ENCODE measurements around the gene DST. TPM values are rescaled to one million over a fixed set of nuclear protein-coding genes. Genes with fewer than 3 reads are reported as not detected.

DST gene
- total and polyA plus RNA-seq, 2 of the 8 experiments (the other 6 are each of a cell fraction or from before 2014, with no cell fraction given) = 49.4 to 116 TPM

DNA sequence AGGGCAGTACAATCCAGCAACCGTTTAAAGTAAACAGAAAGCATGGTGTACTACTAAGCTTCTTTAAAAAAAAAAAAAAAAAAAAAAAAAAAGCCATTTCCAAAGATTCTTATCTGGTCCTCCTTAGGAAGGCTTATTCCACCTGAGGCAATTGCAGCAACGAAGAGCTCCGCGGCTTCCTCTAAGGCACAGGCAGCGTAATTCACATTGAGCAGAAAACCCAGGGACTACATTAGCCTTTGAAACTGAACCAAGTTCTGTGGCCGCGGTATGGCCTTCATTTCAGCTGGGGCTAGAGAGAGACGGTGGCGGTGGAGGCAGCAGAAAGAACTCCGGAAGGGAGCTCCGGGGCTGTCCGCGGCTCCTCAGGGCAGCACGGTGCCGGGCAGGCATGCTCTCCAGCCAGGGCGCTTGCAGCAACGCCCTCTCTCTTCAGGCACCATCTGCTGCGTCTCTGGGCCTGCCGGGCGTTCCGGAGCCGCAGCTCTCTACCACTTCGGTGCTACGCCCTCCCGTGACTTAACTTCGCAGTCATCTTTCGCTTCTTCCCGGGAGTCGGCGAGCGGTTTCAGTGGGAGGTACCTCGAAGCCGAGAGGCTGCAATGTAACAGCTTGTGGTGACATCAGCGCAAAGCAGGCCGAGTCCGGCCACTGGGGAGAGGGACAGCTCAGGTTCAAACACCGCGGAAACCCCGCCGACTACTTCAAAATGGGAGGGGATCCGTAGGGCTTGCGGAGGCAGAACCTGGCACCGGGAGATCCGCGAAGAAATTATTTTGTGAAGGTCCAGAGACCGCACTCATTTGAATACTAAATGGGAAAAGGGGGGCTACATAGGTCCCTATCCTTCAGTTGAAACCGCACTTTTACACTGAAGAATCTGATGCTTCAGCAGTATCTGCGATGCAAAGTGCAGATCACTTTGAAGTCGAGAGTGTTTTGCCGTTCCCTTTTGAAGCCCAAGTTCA is 100.0 kb downstream of the DST start (continued):
- TF ChIP-seq CBX5 (IDR thresholded peaks at IDR 0.05; ENCODE audit: low read depth, low read length) (no peak), HDAC6 (IDR thresholded peaks at IDR 0.05; ENCODE audit: low read depth, low read length) (no peak), EZH2 (IDR thresholded peaks at IDR 0.05; ENCODE audit: low read depth, low read length, severe bottlenecking) (no peak), E2F6 (IDR thresholded peaks at IDR 0.05) (peak; percentile 58; the same call in 1 of the 2 replicates)
